HG03558 (cell line): ENCODE measurements around the gene FAM3D.
A peak's percentile ranks its signal among the peaks of the same experiment; 100 is the strongest.

Source experiments
- ATAC-seq: cut with Tn5 transposase; IDR thresholded peaks from one replicate; pipeline ENCODE4 v1.9.1; 2021; ENCODE audit warnings: moderate number of reproducible peaks; ENCODE audit not compliant: unreplicated experiment; ENCODE audit errors: extremely low read depth

Gene FAM3D

DNA sequence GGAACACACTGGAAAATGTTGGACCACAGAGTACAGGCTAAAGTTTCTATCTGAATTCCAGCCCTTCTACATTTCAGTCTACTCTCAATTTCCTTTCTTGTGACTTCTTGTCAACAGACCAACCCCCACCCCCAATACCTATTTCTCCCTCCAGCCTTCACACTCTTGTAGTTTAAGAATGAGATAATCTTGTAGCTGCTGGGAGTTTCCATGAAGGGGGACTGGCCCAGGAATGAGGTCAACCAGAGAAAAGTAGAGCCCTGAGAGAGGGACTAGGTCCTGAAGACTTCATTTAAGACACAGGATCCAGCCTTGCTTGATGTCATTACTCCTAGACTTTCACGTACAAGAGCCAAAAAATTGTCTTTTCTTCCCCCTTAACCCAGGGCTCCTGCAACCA is 59.9 kb downstream of the FAM3D start:
- no peak for ATAC-seq

DNA sequence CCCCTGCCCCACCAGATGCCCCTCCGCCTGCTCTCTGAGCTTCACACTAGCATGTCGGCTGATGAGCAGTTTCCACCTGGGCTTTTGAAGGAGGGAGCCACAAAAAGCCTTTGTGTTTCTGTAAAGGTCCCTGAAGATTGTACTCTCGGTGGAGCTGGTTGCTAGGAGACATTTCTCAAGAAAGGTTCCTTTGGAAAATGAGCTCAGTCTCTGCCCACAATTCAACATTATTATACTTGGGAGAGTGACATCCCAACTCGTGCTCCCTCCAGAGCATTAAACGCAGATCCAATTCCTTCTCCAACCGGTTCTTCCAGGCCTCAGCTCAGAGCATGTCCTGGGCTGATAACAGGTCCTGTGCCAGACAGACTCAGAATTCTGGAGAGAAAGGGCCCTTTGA is 62.5 kb downstream of the FAM3D start:
- no peak for ATAC-seq

DNA sequence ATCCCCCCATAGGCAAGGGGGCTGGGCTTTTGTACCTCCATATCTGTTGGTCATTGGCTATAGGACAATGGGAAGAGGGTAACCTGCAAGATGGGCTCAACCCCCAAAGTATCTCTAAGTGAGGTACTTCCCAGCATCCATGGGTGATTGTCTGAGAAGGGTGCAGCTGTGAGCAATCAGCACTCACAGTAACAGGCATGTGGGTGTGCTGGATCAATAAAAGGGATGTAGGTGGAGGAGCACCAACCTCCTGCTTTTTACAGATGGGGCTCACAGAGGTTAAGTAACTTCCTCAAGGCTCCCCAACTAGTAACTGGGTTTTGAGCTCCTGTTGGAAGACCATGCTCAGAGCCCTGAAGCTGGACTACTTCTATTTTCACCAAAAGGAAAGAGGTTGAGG is 63.0 kb downstream of the FAM3D start:
- no peak for ATAC-seq

DNA sequence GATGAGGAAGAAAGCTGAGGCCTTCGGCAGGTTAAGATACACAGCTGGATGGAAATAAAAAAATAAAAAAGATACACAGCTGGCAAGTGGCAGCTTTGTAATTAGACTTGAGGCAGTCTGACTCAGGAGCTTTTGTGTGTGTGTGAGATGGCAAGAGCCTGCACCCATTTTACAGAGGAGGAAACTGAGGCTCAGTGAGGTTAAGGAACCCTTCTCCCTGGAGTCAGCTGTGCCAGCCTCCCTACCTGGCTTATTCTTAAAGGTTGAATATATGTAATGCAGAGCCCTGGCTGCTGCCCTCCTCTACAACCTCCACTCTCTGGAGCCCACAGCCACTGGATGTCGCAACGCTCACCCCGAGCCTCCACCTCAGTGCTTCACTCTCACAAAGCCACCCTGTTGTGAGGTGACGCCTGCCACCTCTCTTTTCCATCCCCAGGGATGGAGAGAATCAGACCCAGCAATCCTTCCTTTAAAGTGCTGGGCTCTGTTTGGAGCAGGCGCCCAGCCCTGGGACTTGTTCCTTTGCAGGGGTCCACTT is 68.7 kb downstream of the FAM3D start:
- no peak for ATAC-seq

DNA sequence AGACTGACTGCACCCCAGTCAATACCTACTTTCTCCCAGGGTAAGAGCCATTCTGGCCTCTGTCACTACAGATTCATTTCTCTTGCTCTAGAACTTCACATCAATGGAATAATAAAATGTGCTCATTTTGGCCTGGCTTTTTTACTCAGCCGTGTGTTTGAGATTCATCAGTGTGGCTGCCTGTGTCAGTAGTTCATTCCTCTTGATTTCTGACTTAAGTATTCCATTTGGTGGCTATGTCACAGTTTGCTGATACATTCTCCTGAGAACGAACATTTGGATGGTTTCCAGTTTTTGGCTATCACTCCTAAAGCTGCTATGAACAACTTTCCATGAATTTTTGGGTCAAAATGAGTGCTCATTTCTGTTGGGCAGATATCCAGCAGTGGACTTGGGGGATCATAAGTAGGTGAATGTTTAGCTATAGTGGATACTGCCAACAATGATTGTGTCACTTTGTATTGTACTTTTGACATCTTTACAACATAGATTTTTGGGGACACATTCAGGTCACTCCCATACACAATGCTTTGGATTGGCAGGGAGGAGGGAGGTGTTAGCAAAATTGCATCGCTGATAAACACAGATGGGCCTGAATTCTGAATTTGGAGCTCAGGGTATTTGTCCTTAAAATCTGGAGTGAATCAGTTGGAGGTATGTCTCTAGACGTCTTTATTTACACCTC is 69.6 kb downstream of the FAM3D start:
- ATAC-seq = no peak

DNA sequence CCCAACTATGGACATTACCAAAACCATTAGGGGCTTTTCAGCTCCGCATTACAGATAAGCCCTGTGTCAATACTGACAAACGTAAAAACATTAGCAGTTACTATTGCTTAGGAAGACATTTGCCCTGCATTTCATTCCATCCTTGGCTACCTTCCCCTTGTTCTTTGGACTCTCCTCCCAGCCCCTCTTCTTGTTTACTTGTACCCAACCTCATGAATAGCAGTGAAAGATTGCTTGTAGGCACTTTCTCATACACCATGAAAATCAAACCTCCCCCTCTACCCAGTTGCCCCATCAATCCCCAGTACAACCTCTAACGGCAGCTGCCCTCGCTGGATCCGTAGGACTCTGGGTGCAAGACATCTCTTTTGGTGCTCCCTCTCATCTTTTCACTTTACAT is 72.5 kb downstream of the FAM3D start:
- ATAC-seq = no peak

DNA sequence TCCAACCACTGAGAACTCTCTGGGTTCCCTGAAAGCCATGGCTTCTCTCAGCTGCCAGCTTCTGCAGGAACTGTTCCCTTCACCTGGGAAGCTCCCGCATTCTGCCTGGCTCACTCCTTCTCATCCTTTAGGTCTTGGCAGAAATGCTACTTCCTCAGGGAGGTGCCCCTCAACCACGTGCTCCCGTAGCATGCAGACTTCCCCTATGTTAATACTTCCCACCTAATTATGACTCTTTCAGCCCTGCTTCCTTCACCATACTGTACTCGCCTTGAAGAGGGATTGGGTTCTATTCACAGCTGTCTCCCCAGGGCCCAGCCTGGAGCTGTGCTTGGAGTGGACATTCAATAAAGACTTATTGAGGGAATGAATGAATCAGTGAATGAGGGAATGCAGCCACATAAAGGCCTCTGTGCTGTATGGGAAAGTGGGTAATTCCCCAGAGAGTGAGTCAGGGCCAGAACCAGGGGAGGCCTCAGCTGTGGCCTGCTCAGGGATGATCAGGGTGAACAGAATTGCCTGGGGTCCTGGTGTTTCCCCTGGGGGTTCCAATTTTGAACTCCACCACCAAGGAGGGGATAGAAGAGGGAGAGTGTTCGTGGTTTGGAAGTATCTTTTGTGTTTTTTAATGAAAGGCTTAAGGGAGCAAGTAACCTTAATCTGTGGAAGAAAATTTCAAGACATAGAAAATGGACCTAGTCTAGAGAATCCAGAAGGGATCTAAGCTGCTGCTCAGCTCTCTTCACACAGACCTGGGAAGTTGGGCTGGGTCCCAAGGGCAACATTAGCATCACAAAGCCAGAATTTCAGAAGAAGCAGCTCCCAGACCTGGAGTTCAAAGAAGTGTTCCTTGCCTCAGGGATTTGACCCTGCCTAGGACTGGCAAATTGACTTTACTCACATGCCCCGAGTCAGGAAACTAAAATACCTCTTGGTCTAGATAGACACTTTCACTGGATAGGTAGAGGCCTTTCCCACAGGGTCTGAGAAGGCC is 74.8 kb downstream of the FAM3D start:
- ATAC-seq = no peak

DNA sequence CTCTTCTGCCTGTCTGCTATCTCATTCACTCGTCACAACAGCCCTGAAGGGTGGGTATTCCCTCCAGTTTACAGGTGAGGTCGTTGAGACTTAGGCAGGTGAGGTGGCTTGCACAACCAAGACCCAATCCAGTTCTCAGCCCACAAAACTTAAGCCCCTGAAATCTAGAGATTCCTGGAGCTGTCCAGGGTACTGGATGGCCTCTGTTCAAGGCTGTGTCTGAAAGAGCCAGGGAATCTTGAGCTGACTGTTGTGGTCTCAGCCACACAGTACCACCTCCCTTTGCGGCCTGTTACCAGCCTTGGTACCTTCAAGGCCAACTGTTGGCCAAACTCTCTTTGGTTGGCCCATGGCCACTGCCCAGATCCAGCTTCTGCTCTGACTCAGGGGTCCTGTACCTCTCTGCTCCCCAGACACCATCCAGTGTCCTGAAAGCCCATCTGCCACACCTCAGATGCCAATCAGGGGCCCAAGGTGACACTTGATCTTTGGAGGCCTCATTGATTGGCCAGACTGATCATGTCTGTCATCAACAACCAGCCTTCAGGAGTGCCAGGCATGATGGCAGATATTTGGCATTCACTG is 78.5 kb downstream of the FAM3D start:
- ATAC-seq = no peak

DNA sequence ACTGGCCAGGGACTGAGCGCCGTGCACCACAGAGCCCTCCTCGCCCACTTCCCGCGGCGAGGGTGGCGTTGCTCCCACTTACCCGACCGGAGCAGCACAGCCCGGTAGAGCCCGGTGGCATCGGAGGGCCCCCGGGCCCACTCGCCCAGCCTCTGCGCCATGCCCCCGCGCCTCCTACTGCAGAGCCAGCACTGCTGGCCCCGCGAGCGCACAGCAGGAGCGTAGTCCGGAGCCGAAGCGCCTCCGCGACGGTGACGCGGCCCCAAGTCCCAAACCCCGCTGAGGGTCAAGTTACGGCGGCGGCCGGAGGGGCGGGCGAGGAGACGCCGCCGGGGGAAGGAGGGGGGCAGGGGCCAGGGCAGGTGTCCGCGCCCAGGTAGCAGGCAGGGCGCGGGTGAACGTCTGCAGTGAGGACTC is 79.8 kb downstream of the FAM3D start:
- ATAC-seq = no peak

DNA sequence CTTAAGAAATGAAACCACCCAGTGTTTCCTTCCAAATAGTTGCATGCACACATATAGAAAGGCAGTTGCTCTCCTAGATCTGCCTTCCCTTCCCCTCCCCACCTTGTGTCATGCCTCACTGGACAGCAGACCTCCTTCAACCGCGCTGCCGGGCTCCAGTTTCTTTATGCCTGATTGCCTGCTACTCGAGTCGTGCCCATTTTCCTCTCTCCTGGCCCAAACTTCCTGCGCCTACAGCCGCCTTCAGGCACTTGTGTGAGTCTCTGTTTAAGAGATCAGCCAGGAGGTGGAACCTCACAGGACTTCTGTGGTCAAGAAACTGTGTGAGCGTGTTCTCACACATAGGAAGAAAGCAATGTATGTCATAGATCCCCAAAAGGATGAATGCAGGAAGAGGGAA is 80.6 kb downstream of the FAM3D start:
- no peak for ATAC-seq

DNA sequence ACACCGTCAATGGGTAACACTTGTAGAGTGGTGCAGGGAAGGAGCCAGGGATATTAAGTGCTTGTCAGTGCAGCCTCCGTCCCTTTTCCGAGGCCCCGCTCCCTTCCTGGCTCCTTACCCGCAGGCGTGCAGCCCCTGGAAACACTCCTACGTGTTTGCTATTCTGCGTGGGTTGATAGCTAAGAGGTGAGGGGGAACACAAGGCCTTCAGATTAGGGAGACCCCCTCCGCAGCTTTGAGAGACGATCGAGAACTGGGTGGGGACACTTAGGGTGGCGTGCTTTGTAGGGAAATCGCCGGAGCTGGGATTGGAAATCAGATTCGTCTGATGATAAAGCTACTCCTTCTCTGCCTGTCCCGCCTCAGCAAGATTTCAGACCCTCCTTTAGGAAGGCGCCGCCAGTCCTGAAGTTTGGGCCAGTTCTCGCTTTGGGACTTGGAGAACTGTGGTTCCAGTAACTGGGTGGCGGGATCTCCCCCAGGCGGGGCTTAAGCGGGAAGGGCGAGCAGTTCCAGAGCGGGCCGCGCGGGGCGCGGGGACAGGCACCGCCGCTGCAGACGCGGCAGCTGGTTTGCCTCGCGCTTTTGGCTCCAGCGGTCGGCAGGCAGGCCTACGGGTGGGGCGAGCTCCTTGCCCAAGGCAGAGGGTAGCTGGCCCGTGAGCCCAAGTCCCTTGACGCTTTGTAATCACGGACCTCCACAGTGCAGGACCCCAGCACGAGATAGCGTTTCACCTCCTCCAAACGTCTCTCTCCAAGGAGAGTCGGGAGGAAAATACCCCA is 81.4 kb downstream of the FAM3D start:
- peak; percentile 55 for ATAC-seq

DNA sequence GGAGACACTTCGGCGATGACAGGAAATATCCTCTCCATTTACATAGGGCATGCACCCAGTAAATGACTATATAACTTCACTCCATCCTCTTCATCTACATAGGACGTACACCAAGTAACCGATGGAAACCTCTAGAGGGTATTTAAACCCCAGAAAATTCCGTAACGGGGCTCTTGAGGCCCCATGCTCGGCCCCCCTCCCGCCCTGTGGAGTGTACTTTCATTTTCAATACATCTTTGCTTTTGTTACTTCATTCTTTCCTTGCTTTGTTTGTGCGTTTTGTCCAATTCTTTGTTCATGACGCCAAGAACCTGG is 81.9 kb downstream of the FAM3D start:
- ATAC-seq = no peak
